CD14-positive monocyte (primary cell): ENCODE results near the gene ZDHHC11B. TPM values are rescaled to one million over a fixed set of nuclear protein-coding genes. Genes with fewer than 3 reads are reported as not detected.

Experiments used
- DNase-seq, 3 donors: peaks; one replicate each; pipeline ENCODE4 v3.0.0-alpha.2; 2011 to 2022
- H2AFZ ChIP-seq: 2 replicates; pipeline ENCODE4 v1.6.0; 2012; ENCODE audit warnings: mild to moderate bottlenecking, low read depth, low read length, inconsistent platforms; ENCODE audit not compliant: insufficient read depth, poor library complexity, severe bottlenecking
- H3K27ac ChIP-seq, 2 donors: 1 replicate in 1 of 2; 2 replicates in 1 of 2; pipeline ENCODE4 v1.5.1; 2012 to 2013; ENCODE audit warnings: low read length in 2 of 2, control low read depth in 1 of 2, inconsistent platforms in 1 of 2, low read depth in 1 of 2, mild to moderate bottlenecking in 1 of 2
- H3K27me3 ChIP-seq, 2 donors: one replicate each; pipeline versions ENCODE4 v1.6.0 to v1.6.1; 2011 to 2013; ENCODE audit warnings: low read length in 2 of 2; ENCODE audit not compliant: control insufficient read depth in 2 of 2, insufficient read depth in 2 of 2
- H3K36me3 ChIP-seq, 2 donors: replicated peaks in 1 of 2; 1 replicate in 1 of 2; 2 replicates in 1 of 2; pipeline versions ENCODE4 v1.5.1 to v1.6.1; 2012 to 2013; ENCODE audit warnings: low read length in 2 of 2, control low read depth in 1 of 2, inconsistent platforms in 1 of 2, mild to moderate bottlenecking in 1 of 2; ENCODE audit not compliant: insufficient read depth in 2 of 2, control insufficient read depth in 1 of 2
- H3K4me1 ChIP-seq, 2 donors: 1 replicate in 1 of 2; 2 replicates in 1 of 2; pipeline versions ENCODE4 v1.5.1 to v1.6.1; 2012 to 2013; ENCODE audit warnings: low read length in 2 of 2, control low read depth in 1 of 2, inconsistent platforms in 1 of 2, mild to moderate bottlenecking in 1 of 2, moderate library complexity in 1 of 2; ENCODE audit not compliant: insufficient read depth in 2 of 2, control insufficient read depth in 1 of 2
- H3K4me2 ChIP-seq: replicated peaks from 2 replicates; pipeline ENCODE3; 2012; ENCODE audit warnings: low read length, moderate library complexity, mild to moderate bottlenecking; ENCODE audit not compliant: poor library complexity, severe bottlenecking; ENCODE audit errors: extremely low read depth
- H3K4me3 ChIP-seq, 3 experiments: fragments of 200-600 bp in 1 of 3; sonication (generic) in 1 of 3; replicated peaks in 1 of 3; 1 replicate in 2 of 3; 2 replicates in 1 of 3; pipeline ENCODE4 v1.5.1; 2011 to 2013; ENCODE audit warnings: low read length in 3 of 3, mild to moderate bottlenecking in 3 of 3, control low read depth in 2 of 3, low read depth in 2 of 3, inconsistent platforms in 1 of 3, moderate library complexity in 1 of 3
- H3K79me2 ChIP-seq: 2 replicates; pipeline ENCODE4 v1.6.0; 2012; ENCODE audit warnings: mild to moderate bottlenecking, control low read depth, inconsistent platforms, low read length, moderate library complexity; ENCODE audit not compliant: insufficient read depth
- H3K9ac ChIP-seq: 2 replicates; pipeline ENCODE4 v1.6.0; 2017; ENCODE audit warnings: low read length, mild to moderate bottlenecking; ENCODE audit not compliant: insufficient read depth, poor library complexity, severe bottlenecking
- H3K9me3 ChIP-seq, 2 donors: replicated peaks in 1 of 2; 1 replicate in 1 of 2; 2 replicates in 1 of 2; pipeline versions ENCODE4 v1.5.1 to v1.6.1; 2012 to 2013; ENCODE audit warnings: low read length in 2 of 2, control low read depth in 1 of 2; ENCODE audit not compliant: control insufficient read depth in 1 of 2, insufficient read depth in 1 of 2
- H4K20me1 ChIP-seq: 2 replicates; pipeline ENCODE4 v1.6.0; 2012; ENCODE audit warnings: mild to moderate bottlenecking, low read length, control low read depth, moderate library complexity; ENCODE audit not compliant: insufficient read depth
- H3K27ac Mint-ChIP-seq, 7 donors: one replicate each; pipeline ENCODE4 v1.8.0; 2020; ENCODE audit warnings: mild to moderate bottlenecking in 7 of 7, mixed read lengths in 7 of 7, moderate library complexity in 6 of 7, inconsistent platforms in 2 of 7
- H3K27me3 Mint-ChIP-seq, 3 donors: one replicate each; pipeline ENCODE4 v1.8.0; 2021 to 2022; ENCODE audit warnings: low read depth in 3 of 3, mild to moderate bottlenecking in 3 of 3, mixed read lengths in 3 of 3, moderate library complexity in 3 of 3, inconsistent platforms in 1 of 3
- H3K36me3 Mint-ChIP-seq, 2 donors: one replicate each; pipeline ENCODE4 v1.8.0; 2020; ENCODE audit warnings: mixed read lengths in 2 of 2, inconsistent platforms in 1 of 2, mild to moderate bottlenecking in 1 of 2
- H3K4me1 Mint-ChIP-seq: one replicate; pipeline ENCODE4 v1.8.0; 2020; ENCODE audit warnings: mild to moderate bottlenecking, mixed read lengths
- H3K4me3 Mint-ChIP-seq, 2 donors: one replicate each; pipeline ENCODE4 v1.8.0; 2020; ENCODE audit warnings: mild to moderate bottlenecking in 2 of 2, mixed read lengths in 2 of 2, moderate library complexity in 1 of 2
- H3K9me3 Mint-ChIP-seq, 7 donors: one replicate each; pipeline ENCODE4 v1.8.0; 2020 to 2022; ENCODE audit warnings: mixed read lengths in 7 of 7, mild to moderate bottlenecking in 6 of 7, moderate library complexity in 6 of 7, inconsistent platforms in 2 of 7
- CTCF ChIP-seq: fragments of 200-600 bp; IDR thresholded peaks from one replicate; pipeline ENCODE4 v1.8.0; 2022; ENCODE audit warnings: antibody characterized with exemption, mild to moderate bottlenecking
- WGBS: methylation state at CpG from one replicate; pipeline ENCODE4 v1.1.5; 2013; ENCODE audit warnings: missing lambda C conversion rate; ENCODE audit not compliant: insufficient coverage; 5-methylcytosine and 5-hydroxymethylcytosine counted together
- intact Hi-C, 2 donors: fragments of 100-400 bp; cut with micrococcal nuclease; formaldehyde crosslinking; loops; one replicate each; pipeline versions ENCODE4 v1.15.0 to v1.15.1; 2023
- polyA plus RNA-seq, 3 donors: library from polyadenylated mRNA; depleted of rRNA in 1 of 3; unstranded in 2 of 3; stranded (reverse) in 1 of 3; fragments of 300-500 nt in 2 of 3; fragments of >200 nt in 1 of 3; fragmentation: Illumina TruSeq in 2 of 3; gene quantifications; 1 replicate in 2 of 3; 2 replicates in 1 of 3; pipeline ENCODE4 v1.2.3, GENCODE V29; 2012 to 2021

The ZDHHC11B gene
- polyA plus RNA-seq, 3 donors = not detected

DNA sequence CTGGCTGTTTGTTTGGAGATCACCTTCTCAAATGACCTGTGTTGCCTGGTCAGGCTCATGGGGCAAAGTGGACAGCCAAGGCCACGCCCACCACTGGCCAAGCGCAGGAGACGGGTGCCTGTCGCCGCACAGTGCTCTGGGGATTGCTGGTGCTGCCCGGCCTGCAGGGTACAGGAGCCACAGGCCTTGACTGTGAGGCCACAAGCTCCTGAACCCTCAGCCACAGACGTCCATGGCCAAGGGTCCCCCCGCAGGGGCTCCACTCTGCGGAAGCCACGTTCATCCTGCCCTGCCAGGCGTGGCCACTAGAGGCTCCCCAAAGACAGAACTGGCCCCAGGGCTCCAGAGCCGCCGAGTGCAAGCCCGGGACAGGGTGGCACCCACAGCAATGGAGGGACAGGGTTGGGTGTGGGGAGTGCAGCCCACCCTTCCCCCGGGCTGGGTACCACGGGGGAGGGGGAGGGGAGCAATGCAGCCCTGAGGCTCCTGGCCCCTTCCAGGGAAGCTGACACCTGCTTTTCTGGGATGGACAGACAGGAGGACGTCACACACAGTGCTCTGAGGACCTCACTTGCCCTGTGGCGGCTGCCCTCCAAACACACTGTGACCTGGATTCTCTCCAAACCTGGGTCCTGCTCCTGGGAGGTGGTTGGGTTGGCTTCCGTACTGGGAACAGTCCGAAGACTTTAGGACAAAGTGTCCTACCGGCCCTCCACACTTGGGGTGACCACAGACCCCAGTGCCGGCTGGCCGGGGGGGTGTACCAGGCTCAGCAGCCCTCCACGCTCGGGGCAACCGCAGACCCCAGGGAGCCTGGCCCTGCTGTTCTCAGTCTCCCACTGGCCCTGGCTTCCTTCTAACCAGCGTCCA is 112.8 kb downstream of the ZDHHC11B start:
- Histone ChIP-seq H3K27ac (no peak overlapping the region), H3K79me2 (no peaks in the 10 kb centered on the region), H3K9me3 (no peaks in the 10 kb centered on the region), H3K4me1 (no peaks in the 10 kb centered on the region), H3K9ac (no peak overlapping the region), H3K36me3 (no peaks in the 10 kb centered on the region), H3K4me2 (no peak overlapping the region), H4K20me1 (no peaks in the 10 kb centered on the region), H2AFZ (no peak overlapping the region), H3K27me3 (peaks cover 0 to 17% of the 10 kb centered on the region in 2 donors), H3K4me3 (no peak overlapping the region)
- H3K27me3 Mint-ChIP-seq = peaks cover 3 to 38% (median 10%) of the 10 kb centered on the region in 3 donors
- intact Hi-C loops = loop anchor here in 1 of 2 donors (5.0 kb wide), 1 partner anchor 231 kb away; no protein-coding TSS in a partner anchor
- DNase-seq = peak; percentile 9 to 25 (median 22)
- peak; percentile 81 for TF ChIP-seq CTCF
- H3K4me3 Mint-ChIP-seq = peak overlapping the region in 1 of 2 donors; percentile 55
- H3K9me3 Mint-ChIP-seq = peaks cover 0 to 6% (median 0%) of the 10 kb centered on the region in 7 donors
- peaks cover 4% of the 10 kb centered on the region for H3K4me1 Mint-ChIP-seq
- WGBS = 45% methylated on average over 18 of the region's 27 CpGs
- peaks cover 6 to 8% of the 10 kb centered on the region in 2 donors for H3K36me3 Mint-ChIP-seq
- no peak overlapping the region for H3K27ac Mint-ChIP-seq

DNA sequence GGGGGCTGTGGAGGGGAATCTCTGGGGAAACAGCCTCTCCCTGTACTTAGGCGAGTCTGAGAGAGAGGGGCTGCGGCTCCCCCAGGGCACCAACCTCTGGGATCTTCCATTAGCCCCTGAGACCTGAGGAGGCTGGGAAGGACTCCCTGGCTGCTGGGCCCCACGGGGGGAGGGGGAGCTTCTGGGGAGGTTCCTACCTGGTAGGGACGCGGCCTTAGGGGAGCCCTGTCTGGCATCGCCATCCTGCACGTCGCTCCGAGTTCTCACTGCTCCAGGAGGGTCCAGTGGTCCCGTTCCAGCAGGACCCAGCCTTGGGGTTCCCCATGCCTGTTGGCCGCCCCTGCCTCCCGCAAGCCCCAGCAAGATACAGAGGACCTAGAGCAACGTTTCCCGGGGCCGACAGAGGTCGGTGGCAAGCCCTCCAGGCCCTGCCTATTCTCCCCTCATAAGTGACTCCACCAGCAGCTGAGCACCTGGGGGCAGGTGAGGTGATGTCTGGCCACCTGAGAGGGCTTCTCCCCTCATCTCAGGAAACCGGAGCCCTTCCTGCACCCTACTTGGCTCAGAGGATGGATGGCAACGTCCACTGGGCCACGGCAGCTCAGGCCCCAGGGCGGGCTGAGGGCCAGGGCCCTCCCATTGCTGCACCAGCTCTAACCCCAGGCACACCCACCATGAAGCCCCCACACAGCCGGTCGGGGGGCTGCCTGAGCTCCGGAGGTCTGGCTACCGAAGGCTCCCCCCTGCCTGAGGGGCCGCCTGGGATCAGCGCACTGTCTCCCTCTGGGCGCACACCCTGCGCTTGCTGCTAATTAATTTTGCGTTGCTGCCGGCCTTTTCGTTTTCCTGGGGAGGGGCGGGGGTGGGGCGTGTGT is 113.9 kb downstream of the ZDHHC11B start:
- TF ChIP-seq CTCF = no peak
- no peaks in the 10 kb centered on the region for H3K36me3 ChIP-seq
- H3K4me2 ChIP-seq = no peak overlapping the region
- no peaks in the 10 kb centered on the region for H3K9me3 ChIP-seq
- no peak for DNase-seq
- no peak overlapping the region for H3K9ac ChIP-seq
- H3K27ac ChIP-seq = no peak overlapping the region
- Mint-ChIP-seq H3K27ac (no peak overlapping the region), H3K36me3 (peaks cover 6 to 8% of the 10 kb centered on the region in 2 donors), H3K27me3 (peaks cover 3 to 38% (median 10%) of the 10 kb centered on the region in 3 donors), H3K4me1 (peaks cover 4% of the 10 kb centered on the region), H3K9me3 (peaks cover 0 to 1% (median 0%) of the 10 kb centered on the region in 7 donors), H3K4me3 (no peak overlapping the region)
- 66% methylated on average over 30 of the region's 33 CpGs for WGBS
- intact Hi-C loops = loop anchor here in 1 of 2 donors (5.0 kb wide), 1 partner anchor 232 kb away; no protein-coding TSS in a partner anchor
- H2AFZ ChIP-seq = no peak overlapping the region
- no peaks in the 10 kb centered on the region for H4K20me1 ChIP-seq
- H3K4me3 ChIP-seq = no peak overlapping the region
- H3K27me3 ChIP-seq = peaks cover 0 to 17% of the 10 kb centered on the region in 2 donors
- H3K79me2 ChIP-seq = no peaks in the 10 kb centered on the region
- H3K4me1 ChIP-seq = no peaks in the 10 kb centered on the region
